ENCODE results near the gene CAT.

- TF ChIP-seq CTCF (IDR thresholded peaks at IDR 0.05) (peak; percentile 80), ZFX (IDR thresholded peaks at IDR 0.05; ENCODE audit: borderline replicate concordance) (no peak)
These were observed 54.2 kb downstream of the CAT start for GRCh38 chr11:34492806-34493414.

Data from 22Rv1 (cell line).